Activated CD8-positive, alpha-beta T cell treated with anti-CD3 and anti-CD28 coated beads for 36 hours (primary cell): Measurements from ENCODE around the gene KCNIP1. TPM values are rescaled to one million over a fixed set of nuclear protein-coding genes. Genes with fewer than 3 reads are reported as not detected.

Experiments
- ATAC-seq: fragments of 200-7000 bp; cut with Tn5 transposase; one replicate; pipeline ENCODE4 v1.10.0; 2021; ENCODE audit warnings: mild to moderate bottlenecking, moderate library complexity
- CTCF ChIA-PET: fragments of 350-600 bp; sonication (Branson Sonifier 250); formaldehyde crosslinking; loops from one replicate; lab custom pipeline; 2021; ENCODE audit warnings: antibody characterized with exemption; lab: Charles Lee
- POLR2A ChIA-PET: fragments of 350-600 bp; sonication (Branson Sonifier 250); formaldehyde crosslinking; loops from one replicate; lab custom pipeline; 2021; ENCODE audit warnings: antibody characterized with exemption; lab: Charles Lee
- DNase-seq: peaks from one replicate; pipeline ENCODE4 v3.0.0-alpha.2; 2020
- H3K27ac Mint-ChIP-seq: one replicate; pipeline ENCODE4 v1.8.0; 2021; ENCODE audit warnings: mild to moderate bottlenecking, mixed read lengths
- H3K27me3 Mint-ChIP-seq: one replicate; pipeline ENCODE4 v1.8.0; 2021; ENCODE audit warnings: mixed read lengths
- H3K36me3 Mint-ChIP-seq: one replicate; pipeline ENCODE4 v1.8.0; 2021; ENCODE audit warnings: low read depth, mixed read lengths
- H3K4me1 Mint-ChIP-seq: one replicate; pipeline ENCODE4 v1.8.0; 2021; ENCODE audit warnings: low read depth, mixed read lengths
- H3K4me3 Mint-ChIP-seq: one replicate; pipeline ENCODE4 v1.8.0; 2021; ENCODE audit warnings: mild to moderate bottlenecking, moderate library complexity, mixed read lengths
- H3K9me3 Mint-ChIP-seq: one replicate; pipeline ENCODE4 v1.8.0; 2021; ENCODE audit warnings: mixed read lengths
- CTCF ChIP-seq: fragments of 200-600 bp; IDR thresholded peaks from one replicate; pipeline ENCODE4 v1.8.0; 2022; ENCODE audit warnings: antibody characterized with exemption, mild to moderate bottlenecking
- intact Hi-C: fragments of 100-400 bp; cut with micrococcal nuclease; formaldehyde crosslinking; loops from one replicate; pipeline ENCODE4 v1.10.0; 2022
- total RNA-seq, 2 experiments: library from RNA; stranded (reverse); gene quantifications; one replicate each; pipeline ENCODE4 v1.2.3, GENCODE V29; 2021

KCNIP1 gene
- total RNA-seq, 2 experiments from 2014 or later: not detected

- Mint-ChIP-seq H3K27me3 (peaks cover 10% of the 10 kb centered on the region), H3K4me3 (no peak overlapping the region), H3K36me3 (no peaks in the 10 kb centered on the region), H3K27ac (no peak overlapping the region), H3K4me1 (peaks cover 3% of the 10 kb centered on the region), H3K9me3 (peaks cover 5% of the 10 kb centered on the region)
- intact Hi-C loops: no loop called here
- ChIA-PET CTCF (no interaction called here), POLR2A (no interaction called here)
- TF ChIP-seq CTCF: no peak
- ATAC-seq (no peak), DNase-seq (no peak)
Measured at GRCh38 chr5:170739446-170739845, 235.6 kb downstream of the KCNIP1 start.

- Mint-ChIP-seq H3K27me3 (peaks cover 14% of the 10 kb centered on the region), H3K9me3 (peaks cover 2% of the 10 kb centered on the region), H3K36me3 (no peaks in the 10 kb centered on the region), H3K4me1 (peaks cover 3% of the 10 kb centered on the region), H3K4me3 (no peak overlapping the region), H3K27ac (no peak overlapping the region)
- ChIA-PET POLR2A (no interaction called here), CTCF (interaction anchor here (1.4 kb wide), 1 partner anchor 50 kb away, joined by 3 read pairs; no protein-coding TSS in a partner anchor)
- no peak for DNase-seq
- ATAC-seq: no peak
- TF ChIP-seq CTCF: no peak
- intact Hi-C loops: loop anchor here (10.0 kb wide), 1 partner anchor 594 kb away; no protein-coding TSS in a partner anchor
Measured at GRCh38 chr5:170740551-170741205, 236.9 kb downstream of the KCNIP1 start.

- Mint-ChIP-seq H3K9me3 (no peaks in the 10 kb centered on the region), H3K4me3 (no peak overlapping the region), H3K4me1 (peaks cover 3% of the 10 kb centered on the region), H3K27ac (no peak overlapping the region), H3K36me3 (no peaks in the 10 kb centered on the region), H3K27me3 (peaks cover 19% of the 10 kb centered on the region)
- DNase-seq: no peak
- TF ChIP-seq CTCF: no peak
- ChIA-PET POLR2A (no interaction called here), CTCF (no interaction called here)
- intact Hi-C loops: loop anchor here (10.0 kb wide), 1 partner anchor 593 kb away; no protein-coding TSS in a partner anchor
- no peak for ATAC-seq
Measured at GRCh38 chr5:170741801-170742200, 238.0 kb downstream of the KCNIP1 start.

- H3K9me3 Mint-ChIP-seq: no peaks in the 10 kb centered on the region
- no peaks in the 10 kb centered on the region for H3K36me3 Mint-ChIP-seq
- H3K4me1 Mint-ChIP-seq: peaks cover 3% of the 10 kb centered on the region
- DNase-seq (no peak), ATAC-seq (no peak)
- TF ChIP-seq CTCF: no peak
- intact Hi-C loops: loop anchor here (10.0 kb wide), 1 partner anchor 591 kb away; no protein-coding TSS in a partner anchor
- ChIA-PET CTCF (interaction anchor here (0.6 to 2.4 kb wide), 5 partner anchors 10 to 598 kb away, joined by 3 to 12 read pairs (median 4); no protein-coding TSS in a partner anchor), POLR2A (no interaction called here)
- H3K27ac Mint-ChIP-seq: no peak overlapping the region
- peaks cover 29% of the 10 kb centered on the region for H3K27me3 Mint-ChIP-seq
- H3K4me3 Mint-ChIP-seq: no peak overlapping the region
Measured at GRCh38 chr5:170743876-170744212, 240.0 kb downstream of the KCNIP1 start.

- Mint-ChIP-seq H3K4me1 (peaks cover 3% of the 10 kb centered on the region), H3K27ac (no peak overlapping the region), H3K36me3 (no peaks in the 10 kb centered on the region), H3K4me3 (no peak overlapping the region), H3K27me3 (peaks cover 31% of the 10 kb centered on the region), H3K9me3 (no peaks in the 10 kb centered on the region)
- ATAC-seq (no peak), DNase-seq (no peak)
- POLR2A ChIA-PET: no interaction called here
- intact Hi-C loops: loop anchor here (10.0 kb wide), 1 partner anchor 589 kb away; no protein-coding TSS in a partner anchor
- CTCF ChIA-PET: interaction anchor here (0.7 to 2.4 kb wide), 11 partner anchors 12 to 1162 kb away, joined by 3 to 12 read pairs (median 3); no protein-coding TSS in a partner anchor
- TF ChIP-seq CTCF: no peak
Measured at GRCh38 chr5:170745481-170746071, 241.8 kb downstream of the KCNIP1 start.
